Fibroblast of skin of abdomen (primary cell): Measurements from ENCODE around the gene TALDO1.

ENCODE experiments used
- DNase-seq: peaks from one replicate; pipeline ENCODE4 v3.0.0-alpha.2; 2013

The TALDO1 gene

GRCh38 chr11:788953-789940 is 42.0 kb downstream of the TALDO1 start:
- no peak for DNase-seq

- DNase-seq, result peak; percentile 49
These were observed 42.7 kb downstream of the TALDO1 start, which contains the start of gene CEND1 for GRCh38 chr11:789943-790342. Gene CEND1 (minus strand): TSS chr11:790090. CDS start chr11:788576, 1,514 bp downstream.

- no peak for DNase-seq
These were observed 43.7 kb downstream of the TALDO1 start for GRCh38 chr11:790721-791564.

- DNase-seq, result no peak
These were observed 44.6 kb downstream of the TALDO1 start for GRCh38 chr11:791658-792534.

GRCh38 chr11:792535-792821 is 45.2 kb downstream of the TALDO1 start:
- DNase-seq, result no peak

- no peak for DNase-seq
These were observed 45.6 kb downstream of the TALDO1 start for GRCh38 chr11:792873-793272.

GRCh38 chr11:793556-793955 is 46.3 kb downstream of the TALDO1 start:
- no peak for DNase-seq

GRCh38 chr11:794013-794765 is 46.9 kb downstream of the TALDO1 start:
- no peak for DNase-seq

- no peak for DNase-seq
These were observed 47.7 kb downstream of the TALDO1 start for GRCh38 chr11:794766-795633.

GRCh38 chr11:795634-796564 is 48.6 kb downstream of the TALDO1 start:
- DNase-seq, result peak; percentile 87

GRCh38 chr11:796565-797295 is 49.5 kb downstream of the TALDO1 start:
- no peak for DNase-seq

- peak; percentile 81 for DNase-seq
These were observed 50.2 kb downstream of the TALDO1 start for GRCh38 chr11:797296-798092.

GRCh38 chr11:798093-798713 is 50.9 kb downstream of the TALDO1 start, which contains the start of gene SLC25A22:
Gene SLC25A22 (minus strand): TSS chr11:798281. CDS start chr11:795006, 3,275 bp downstream.
- DNase-seq, result peak; percentile 76

- DNase-seq, result no peak
These were observed 52.5 kb downstream of the TALDO1 start for GRCh38 chr11:799641-800316.

GRCh38 chr11:800473-800872 is 53.2 kb downstream of the TALDO1 start:
- DNase-seq, result no peak

GRCh38 chr11:801097-801780 is 54.0 kb downstream of the TALDO1 start:
- no peak for DNase-seq
